ENCODE results near the gene COX20. TPM values are rescaled to one million over a fixed set of nuclear protein-coding genes. Genes with fewer than 3 reads are reported as not detected.

Gene COX20, protein sequence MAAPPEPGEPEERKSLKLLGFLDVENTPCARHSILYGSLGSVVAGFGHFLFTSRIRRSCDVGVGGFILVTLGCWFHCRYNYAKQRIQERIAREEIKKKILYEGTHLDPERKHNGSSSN
- total RNA-seq (2021) (34.5 and 40.7 TPM in 2 replicates), Bru-seq, nascent RNA (percentile 93 among the genes with signal in this experiment), BruChase-seq, experiment 1, labeled RNA remaining after a 2-hour chase (percentile 81 among the genes with signal in this experiment), BruChase-seq, experiment 2, labeled RNA remaining after a 6-hour chase (percentile 91 among the genes with signal in this experiment)
- long read RNA-seq, transcript COX20-202 (3 exons, 1,005 nt), result minor isoform, 32 of 179 reads
- long read RNA-seq, transcript COX20-203 (4 exons, 2,631 nt), result major isoform, 136 of 179 reads
- long read RNA-seq, partial matches to known transcripts, result 1 of 179 reads
- long read RNA-seq, other reads (novel, unspliced or antisense), result 6 of 179 reads

DNA sequence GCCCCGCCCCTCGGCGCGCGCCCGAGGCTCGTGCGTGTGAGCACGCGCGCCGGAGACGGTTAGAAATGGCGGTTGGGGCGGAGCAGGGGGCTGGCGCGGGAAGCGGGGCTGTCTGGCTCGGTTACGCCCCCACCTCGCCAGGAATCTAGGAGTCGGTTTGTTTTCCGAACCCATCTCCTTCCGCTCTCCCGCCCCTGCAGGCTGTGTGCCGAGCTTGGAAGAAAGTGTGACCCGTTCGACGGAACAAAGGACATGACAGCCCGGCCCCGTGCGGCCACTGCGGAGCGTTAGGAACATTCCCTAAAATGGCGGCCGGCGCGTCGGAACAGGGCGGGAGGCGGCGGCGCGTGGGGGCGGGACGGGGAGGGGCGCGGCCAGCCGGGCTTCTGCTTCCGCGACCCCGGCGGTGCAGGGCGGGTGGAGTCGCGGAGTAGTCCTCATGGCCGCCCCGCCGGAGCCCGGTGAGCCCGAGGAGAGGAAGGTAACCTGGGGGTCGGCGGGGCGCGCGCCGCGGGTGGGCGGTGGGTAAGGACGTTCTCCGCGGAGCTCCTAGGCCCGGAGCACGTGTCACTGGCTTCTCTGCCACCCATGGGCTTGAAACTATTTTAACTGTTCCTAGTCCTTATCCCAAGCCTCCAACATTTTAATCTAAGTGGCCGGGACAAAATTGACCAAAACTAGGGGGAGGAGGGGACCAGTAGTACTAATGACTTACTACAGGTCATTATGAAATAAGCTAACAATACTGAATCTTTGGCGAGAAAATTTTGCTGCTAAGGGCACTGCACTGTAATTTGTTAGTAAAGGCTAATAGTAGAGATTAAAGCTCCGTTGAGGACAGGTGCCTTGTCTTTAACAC, at the start of gene COX20:
COX20 (plus strand) TSS at position 383 of the 859 bp plus-strand sequence; CDS start at position 440, 57 bp downstream.
- BruUV-seq (replicated peaks), result no TSS peak
- H3K4me1 ChIP-seq (replicated peaks; ENCODE audit: insufficient read depth), result peaks cover 22% of the 10 kb centered on the region
- peaks cover 63% of the 10 kb centered on the region for H3F3A ChIP-seq (ENCODE audit: insufficient read depth, low read depth)

DNA sequence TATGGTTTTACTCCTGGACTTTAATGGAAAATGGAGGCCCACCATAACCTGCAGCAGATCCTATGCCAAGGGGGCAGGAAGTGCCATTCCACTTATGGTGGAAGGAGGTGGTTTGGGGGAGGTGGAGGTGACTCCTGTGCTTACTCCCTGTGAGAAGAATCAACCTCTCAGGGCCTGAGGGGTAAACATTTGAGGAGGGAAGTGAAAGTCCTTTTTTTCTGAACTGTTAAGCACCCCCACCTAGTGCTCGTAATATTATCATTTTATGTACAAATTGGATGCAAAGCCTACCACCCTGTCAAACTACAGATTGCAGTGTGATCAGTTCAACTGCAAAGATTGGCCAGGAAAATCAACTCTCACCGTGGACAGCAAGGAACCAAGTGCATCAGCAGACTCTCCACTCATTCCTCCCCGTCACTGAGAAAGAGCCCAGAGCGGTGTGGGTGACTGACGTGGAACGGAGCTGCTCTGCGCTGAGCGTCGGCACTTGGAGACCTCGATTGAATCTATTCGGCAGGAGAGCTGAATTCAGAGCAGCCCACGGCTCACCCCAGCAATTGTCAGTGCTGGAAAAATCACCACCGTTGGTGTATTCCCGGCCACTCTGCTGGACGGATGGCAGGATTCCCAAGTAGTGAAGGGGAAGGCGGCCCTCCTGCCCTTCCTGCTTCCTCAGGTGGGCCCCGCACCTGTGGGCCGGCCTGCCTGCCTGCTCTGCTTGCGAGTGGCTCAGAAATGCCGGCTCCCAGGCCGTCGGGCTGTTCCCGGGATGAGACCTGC, 46.8 kb upstream of the COX20 start:
- no peak overlapping the region for H2AFZ ChIP-seq
- H3K4me2 ChIP-seq, result no peak overlapping the region
- H4K20me1 ChIP-seq (ENCODE audit: insufficient read depth), result no peaks in the 10 kb centered on the region
- no peaks in the 10 kb centered on the region for H3K36me3 ChIP-seq (ENCODE audit: low read depth)
- H3F3A ChIP-seq (ENCODE audit: insufficient read depth, low read depth), result no peaks in the 10 kb centered on the region
- DNase-seq, result no peak
- no peak overlapping the region for H3K27ac ChIP-seq
- TF ChIP-seq CTCF (conservative IDR thresholded peaks at IDR 0.05) (no peak), EZH2 (IDR thresholded peaks at IDR 0.05; ENCODE audit: low read depth) (no peak)
- ChIA-PET CTCF (no interaction called here), POLR2A (ENCODE audit: unreplicated experiment) (no interaction called here)
- H3K27me3 ChIP-seq (ENCODE audit: insufficient read depth, low read depth), result 0 out of 2 replicates have a peak, but pooled peaks cover 4% of the 10 kb centered on the region
- no peaks in the 10 kb centered on the region for H3K79me2 ChIP-seq (ENCODE audit: low read depth)
- intact Hi-C loops (cut with micrococcal nuclease; ENCODE audit: unreplicated experiment), result no loop called here
- no peak overlapping the region for H3K4me3 ChIP-seq
- BruUV-seq (replicated peaks), result no TSS peak
- no peaks in the 10 kb centered on the region for H3K4me1 ChIP-seq (replicated peaks; ENCODE audit: insufficient read depth)
- no peaks in the 10 kb centered on the region for H3K9me2 ChIP-seq (ENCODE audit: insufficient read depth)
- H3K9me3 ChIP-seq (ENCODE audit: insufficient read depth, low read depth), result no peaks in the 10 kb centered on the region

More for the DNA sequence above, at the start of gene COX20:
- Histone ChIP-seq H3K27ac (peak within 1 kb of the TSS; percentile 98), H3K4me3 (peak within 1 kb of the TSS; percentile 79), H3K79me2 (ENCODE audit: low read depth) (peaks cover 48% of the 10 kb centered on the region), H2AFZ (peak within 1 kb of the TSS; percentile 76), H3K27me3 (ENCODE audit: insufficient read depth, low read depth) (no peaks in the 10 kb centered on the region), H4K20me1 (ENCODE audit: insufficient read depth) (no peaks in the 10 kb centered on the region), H3K36me3 (ENCODE audit: low read depth) (peaks cover 16% of the 10 kb centered on the region), H3K9me2 (ENCODE audit: insufficient read depth) (no peaks in the 10 kb centered on the region), H3K9me3 (ENCODE audit: insufficient read depth, low read depth) (no peaks in the 10 kb centered on the region), H3K4me2 (peak within 1 kb of the TSS; percentile 87)
- TF ChIP-seq EZH2 (IDR thresholded peaks at IDR 0.05; ENCODE audit: low read depth) (no peak), CTCF (conservative IDR thresholded peaks at IDR 0.05) (no peak)
- intact Hi-C loops (cut with micrococcal nuclease; ENCODE audit: unreplicated experiment), result loop anchor here (1.0 to 10.0 kb wide), 8 partner anchors 29 to 531 kb away; partner anchors contain the start of genes ADSS2, DESI2 and HNRNPU
- ChIA-PET CTCF (interaction anchor here (1.2 to 2.3 kb wide), 2 partner anchors 34 to 207 kb away, joined by 5 to 8 read pairs; no protein-coding TSS in a partner anchor), POLR2A (ENCODE audit: unreplicated experiment) (interaction anchor here (0.6 to 0.7 kb wide), 3 partner anchors 152 to 990 kb away, joined by 3 to 11 read pairs (median 4); no protein-coding TSS in a partner anchor)
- DNase-seq, result peak in 1 of 2 experiments; percentile 75

- intact Hi-C loops (cut with micrococcal nuclease; ENCODE audit: unreplicated experiment), result no loop called here
- no TSS peak for BruUV-seq (replicated peaks)
- 0 out of 2 replicates have a peak, but pooled peaks cover 4% of the 10 kb centered on the region for H3K27me3 ChIP-seq (ENCODE audit: insufficient read depth, low read depth)
- no peaks in the 10 kb centered on the region for H3K4me1 ChIP-seq (replicated peaks; ENCODE audit: insufficient read depth)
- no peaks in the 10 kb centered on the region for H4K20me1 ChIP-seq (ENCODE audit: insufficient read depth)
- TF ChIP-seq CTCF (conservative IDR thresholded peaks at IDR 0.05) (no peak), EZH2 (IDR thresholded peaks at IDR 0.05; ENCODE audit: low read depth) (no peak)
- no peak overlapping the region for H3K27ac ChIP-seq
- no peak for DNase-seq
- H3K9me2 ChIP-seq (ENCODE audit: insufficient read depth), result no peaks in the 10 kb centered on the region
- H2AFZ ChIP-seq, result no peak overlapping the region
- no peak overlapping the region for H3K4me3 ChIP-seq
- ChIA-PET POLR2A (ENCODE audit: unreplicated experiment) (no interaction called here), CTCF (no interaction called here)
- H3K79me2 ChIP-seq (ENCODE audit: low read depth), result no peaks in the 10 kb centered on the region
- no peaks in the 10 kb centered on the region for H3K36me3 ChIP-seq (ENCODE audit: low read depth)
- no peak overlapping the region for H3K4me2 ChIP-seq
- H3K9me3 ChIP-seq (ENCODE audit: insufficient read depth, low read depth), result no peaks in the 10 kb centered on the region
- H3F3A ChIP-seq (ENCODE audit: insufficient read depth, low read depth), result no peaks in the 10 kb centered on the region
These were observed 46.2 kb upstream of the COX20 start for GRCh38 chr1:244789276-244789580.

All from PC-9 (cell line).